GM19328 (cell line): ENCODE results near the gene USP36.
"Not testable (repeated sequence)": the region's sequence is repeated elsewhere in the genome, so short reads cannot be mapped to it uniquely, and the experiment has no call there.

ENCODE experiments used
- ATAC-seq: cut with Tn5 transposase; IDR thresholded peaks from one replicate; pipeline ENCODE4 v1.9.1; 2021; ENCODE audit warnings: mild to moderate bottlenecking, moderate library complexity; ENCODE audit not compliant: unreplicated experiment

Gene USP36

DNA sequence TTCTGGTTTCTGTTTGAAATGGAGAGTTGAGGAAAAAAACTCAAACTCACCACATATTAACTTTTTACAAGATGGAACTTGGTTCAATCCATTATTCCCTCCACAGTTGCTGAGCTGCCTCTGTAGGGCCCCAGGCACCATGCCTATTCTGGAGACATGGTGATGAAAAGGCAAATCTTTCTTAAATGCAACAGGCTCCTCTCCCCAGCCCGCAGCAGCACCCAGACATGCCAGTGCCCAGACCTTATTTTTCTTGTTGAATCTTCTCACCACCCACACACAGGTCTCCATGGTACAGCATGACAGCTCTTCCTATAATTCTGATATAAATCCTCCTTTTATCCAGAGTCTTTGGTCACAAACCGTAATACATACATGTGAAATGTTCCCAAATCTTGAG lies 66.2 kb downstream of the USP36 start:
- no peak for ATAC-seq

DNA sequence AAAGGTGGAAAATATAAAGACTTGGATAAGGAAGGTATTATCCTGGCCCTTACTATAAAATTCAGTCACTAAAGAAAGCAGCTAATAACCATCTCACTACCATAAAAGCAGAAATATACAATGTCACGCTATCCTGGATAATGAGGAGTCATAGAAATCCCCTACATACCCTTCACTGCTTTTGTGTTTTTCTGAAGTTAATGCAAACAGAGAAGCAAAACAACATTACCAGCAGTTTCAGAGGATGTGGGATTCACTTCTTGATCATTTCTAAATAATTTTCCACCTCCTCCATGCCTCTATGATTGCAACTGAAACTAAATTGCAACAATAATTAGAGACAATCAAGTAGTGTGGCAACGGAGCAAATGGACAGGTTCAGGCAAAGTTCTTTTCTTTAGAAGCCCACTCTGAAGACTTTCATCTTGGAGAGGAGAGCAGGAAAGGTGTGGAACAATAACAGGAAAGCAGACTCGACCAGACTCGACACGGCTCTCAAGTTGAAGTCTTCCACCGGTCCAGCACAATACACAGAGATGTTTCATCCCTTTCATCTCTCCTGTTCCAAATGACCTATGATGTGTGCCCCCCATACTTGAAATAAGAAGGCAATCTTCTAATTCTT lies 68.7 kb downstream of the USP36 start:
- ATAC-seq = no peak

DNA sequence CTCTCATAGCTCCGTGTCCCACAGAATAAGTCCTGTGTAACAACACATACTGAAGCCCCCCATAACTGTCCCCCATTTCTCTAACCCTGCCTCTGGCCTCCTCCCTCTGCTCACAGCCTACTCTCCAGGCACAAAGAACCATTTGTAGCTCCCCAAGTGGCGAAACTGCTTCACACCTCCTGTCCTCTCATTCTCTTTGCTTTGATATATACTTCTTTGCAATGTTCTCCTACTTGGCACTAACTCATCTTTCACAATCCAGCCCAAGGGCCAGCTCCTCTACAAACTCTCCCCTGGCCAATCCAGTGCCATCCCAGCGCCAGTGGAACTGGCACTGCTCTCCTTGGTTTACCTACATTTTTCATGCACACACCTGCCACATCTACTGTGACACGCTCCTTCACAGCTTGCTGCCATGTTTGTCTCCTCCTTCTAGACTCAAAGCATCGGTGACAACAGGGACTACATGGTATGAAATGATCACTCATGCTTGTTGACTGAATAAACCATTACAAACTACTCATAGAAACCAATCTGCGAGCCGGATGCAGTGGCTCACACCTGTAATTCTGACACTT lies 71.3 kb downstream of the USP36 start:
- ATAC-seq = no peak

DNA sequence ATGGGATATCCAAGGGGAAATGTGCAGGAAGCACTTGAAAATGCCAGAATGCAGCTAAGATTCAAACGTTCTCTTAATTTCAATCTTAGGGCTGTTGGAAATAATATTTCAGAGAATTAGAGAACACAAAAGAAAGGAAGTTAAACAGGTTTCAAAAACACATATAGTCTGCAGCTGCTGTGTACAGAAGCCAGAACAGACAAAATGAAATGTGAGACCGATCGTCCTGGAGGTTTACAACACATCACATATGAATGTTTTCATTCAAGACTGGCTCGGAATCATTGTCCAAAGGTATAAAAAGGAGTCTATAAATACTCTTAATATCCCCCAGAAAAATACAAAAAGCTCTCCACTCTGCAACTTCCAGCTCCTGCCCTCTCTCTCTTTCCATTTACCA lies 72.8 kb downstream of the USP36 start:
- no peak for ATAC-seq

DNA sequence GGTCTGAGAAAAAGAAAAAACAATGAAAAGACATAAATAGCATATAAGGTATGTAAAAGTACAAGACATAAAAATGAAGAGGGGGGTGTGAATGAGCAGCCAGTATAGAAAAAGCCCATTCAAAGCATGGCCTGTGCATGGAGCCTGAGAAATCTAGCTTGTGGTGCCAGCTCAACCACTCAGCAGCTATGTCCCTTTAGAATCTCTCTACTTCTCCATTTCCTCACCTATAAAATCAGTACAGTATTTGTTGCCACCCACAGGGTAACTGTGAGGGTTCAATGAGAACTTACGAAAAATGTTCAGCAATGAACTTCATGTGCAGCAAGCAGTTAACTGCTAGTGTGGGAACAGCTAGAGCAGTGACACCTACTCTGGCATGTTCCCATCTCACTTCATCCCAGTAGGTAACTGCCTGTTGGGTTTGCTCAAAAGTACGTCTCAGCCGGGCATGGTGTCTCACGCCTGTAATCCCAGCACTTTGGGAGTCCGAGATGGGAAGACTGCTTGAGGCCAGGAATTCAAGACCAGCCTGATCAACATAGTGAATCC lies 73.8 kb downstream of the USP36 start:
- no peak for ATAC-seq

DNA sequence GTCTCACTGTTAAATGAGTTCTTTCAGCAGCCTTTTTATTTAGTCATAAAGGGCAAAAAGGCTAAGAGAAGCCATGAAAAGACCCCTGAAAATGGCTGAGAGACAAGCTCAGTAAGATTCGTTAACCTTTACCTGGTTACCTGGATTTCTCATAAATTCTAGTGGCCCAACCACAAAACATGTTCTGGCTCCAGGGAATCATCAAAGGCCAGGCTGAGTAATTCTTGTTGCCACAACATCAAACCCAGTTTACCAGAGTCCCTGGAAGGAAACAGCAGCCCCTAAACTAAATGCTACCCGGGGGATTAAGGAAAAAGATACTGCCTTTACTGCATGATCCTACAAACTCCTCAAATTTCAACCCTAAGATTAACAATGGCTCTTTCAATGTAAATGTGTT lies 74.4 kb downstream of the USP36 start:
- ATAC-seq = no peak

DNA sequence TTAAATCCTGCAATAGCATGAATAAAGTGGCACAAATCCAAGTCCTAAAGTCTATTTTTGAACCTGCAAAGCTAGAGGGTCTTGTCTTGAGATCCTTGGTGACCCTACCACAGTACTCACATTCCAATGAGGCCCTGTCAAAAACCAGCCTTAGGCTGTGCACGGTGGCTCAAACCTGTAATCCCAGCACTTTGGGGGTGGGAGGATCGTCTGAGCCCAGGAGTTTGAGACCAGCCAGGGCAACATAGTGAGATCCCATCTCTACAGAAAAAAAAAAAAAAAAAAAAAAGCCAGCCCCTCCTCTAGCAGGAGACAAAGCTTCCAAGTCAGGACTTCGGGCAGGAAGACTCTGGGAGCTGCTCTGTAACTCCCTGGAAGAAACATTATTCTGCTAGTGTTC lies 74.8 kb downstream of the USP36 start:
- no peak for ATAC-seq

DNA sequence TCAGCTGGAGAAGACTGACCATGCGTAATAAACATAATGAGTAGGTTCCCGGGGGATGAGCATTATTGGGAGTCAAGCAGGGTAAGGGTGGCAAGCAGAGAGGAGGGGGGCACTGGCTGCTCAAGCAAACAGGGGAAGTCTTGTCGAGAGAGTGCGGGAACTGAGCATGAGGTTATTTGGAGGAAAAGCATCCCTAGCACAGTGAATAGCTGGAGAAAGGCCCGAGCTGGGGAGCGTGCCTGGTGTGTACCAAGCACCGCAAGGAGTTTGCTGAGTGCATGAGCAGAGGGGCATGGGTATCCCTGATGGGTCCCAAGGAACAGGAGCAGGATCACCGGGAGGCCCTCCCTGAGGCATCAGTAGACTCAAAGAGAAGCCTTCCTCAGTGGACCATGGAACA lies 75.7 kb downstream of the USP36 start:
- no peak for ATAC-seq

DNA sequence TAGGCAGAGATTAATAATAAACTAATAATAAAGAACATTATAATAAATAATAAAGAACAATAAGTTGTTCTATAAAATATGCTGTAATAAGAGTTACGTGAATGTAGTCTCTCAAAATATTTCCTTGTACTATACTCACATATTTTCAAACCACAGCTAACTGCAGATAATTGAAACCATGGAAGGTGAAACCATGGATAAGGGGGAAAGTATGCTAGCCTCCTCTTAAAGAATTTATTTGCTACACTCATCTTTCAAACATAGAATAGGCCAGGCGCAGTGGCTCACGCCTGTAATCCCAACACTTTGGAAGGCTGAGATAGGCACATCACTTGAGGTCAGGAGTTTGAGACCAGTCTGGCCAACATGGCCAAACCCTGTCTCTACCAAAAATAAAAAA lies 77.1 kb downstream of the USP36 start:
- ATAC-seq = no peak

DNA sequence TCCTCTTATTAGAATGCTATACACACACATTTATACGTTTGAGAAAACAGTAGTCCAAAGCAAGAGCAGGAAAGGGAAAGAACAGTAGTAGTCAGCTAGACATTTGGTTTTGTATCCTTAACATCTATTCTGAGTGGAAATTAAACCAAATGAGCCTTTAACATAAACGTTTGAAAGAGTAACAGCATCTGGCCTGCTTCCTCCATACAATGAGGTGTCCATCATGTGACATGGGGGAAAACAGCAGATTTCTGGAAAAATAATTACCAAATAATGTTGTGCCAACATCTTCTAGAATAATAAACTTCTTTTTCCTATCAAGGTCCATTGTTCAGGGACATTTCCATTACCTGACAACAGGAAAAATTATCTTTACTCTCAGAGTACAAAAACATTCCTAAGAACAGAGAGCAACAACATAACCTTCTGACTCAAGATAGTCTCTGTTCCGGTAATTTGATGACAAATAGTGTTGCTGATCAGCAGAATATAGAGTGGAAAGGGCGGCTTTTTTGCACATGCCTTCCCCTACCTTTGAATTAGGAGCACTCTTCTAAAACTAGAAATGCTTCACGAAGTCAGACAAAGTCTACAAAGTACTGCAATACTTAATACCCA lies 78.7 kb downstream of the USP36 start:
- ATAC-seq = no peak

DNA sequence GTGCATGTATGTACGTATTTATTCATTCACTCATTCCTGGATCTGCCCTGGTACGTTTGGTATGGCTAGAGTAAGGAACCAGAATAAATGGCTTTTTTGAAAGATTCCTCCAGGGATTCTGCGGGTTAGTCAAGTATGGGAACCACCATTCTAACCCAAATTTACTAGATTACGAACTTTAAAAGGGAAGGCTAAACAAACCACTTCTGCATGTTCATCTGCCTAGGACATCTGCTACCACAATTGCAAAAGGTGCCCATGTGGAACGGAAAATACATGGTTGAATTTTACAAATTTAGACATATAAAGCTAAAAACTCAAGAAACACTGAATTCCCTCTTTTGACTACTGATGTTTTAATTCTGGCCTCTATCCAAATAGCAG lies 80.7 kb downstream of the USP36 start:
- ATAC-seq = no peak

DNA sequence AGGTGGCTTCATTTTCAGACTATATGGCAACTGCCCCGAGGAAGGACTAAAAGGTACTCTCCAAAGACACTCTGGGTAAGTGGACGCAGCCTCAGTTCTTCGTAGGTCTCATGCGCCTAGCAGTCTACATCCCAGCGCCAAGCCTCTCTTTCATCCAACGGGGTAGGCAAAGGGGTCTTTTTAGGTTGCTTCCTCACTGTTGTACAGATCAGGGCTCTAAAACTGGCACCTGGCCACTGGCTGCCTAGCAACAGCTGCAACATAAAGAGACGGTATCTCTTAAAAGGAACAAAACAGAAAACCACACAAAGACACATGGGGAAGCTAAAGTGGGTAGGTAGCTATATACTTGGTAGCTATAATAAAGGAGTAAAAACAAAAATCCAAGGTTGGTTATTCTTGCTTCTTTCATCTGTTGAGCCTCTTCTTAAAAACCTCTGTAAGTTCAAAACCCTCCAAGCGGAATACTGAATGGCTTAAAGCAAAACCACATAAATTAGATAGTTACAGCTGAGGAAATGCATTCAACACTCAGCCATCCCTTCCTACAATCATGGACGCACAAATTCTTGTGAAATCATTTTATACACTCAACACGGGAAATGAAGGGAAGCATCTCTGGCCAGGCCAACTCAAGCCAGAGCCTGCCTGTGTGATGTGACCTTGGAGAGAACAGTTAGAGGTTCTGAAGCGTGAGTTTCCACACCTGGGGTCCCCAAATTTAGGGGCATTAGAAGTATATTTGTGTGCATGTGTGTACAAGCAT lies 81.2 kb downstream of the USP36 start:
- no peak for ATAC-seq

DNA sequence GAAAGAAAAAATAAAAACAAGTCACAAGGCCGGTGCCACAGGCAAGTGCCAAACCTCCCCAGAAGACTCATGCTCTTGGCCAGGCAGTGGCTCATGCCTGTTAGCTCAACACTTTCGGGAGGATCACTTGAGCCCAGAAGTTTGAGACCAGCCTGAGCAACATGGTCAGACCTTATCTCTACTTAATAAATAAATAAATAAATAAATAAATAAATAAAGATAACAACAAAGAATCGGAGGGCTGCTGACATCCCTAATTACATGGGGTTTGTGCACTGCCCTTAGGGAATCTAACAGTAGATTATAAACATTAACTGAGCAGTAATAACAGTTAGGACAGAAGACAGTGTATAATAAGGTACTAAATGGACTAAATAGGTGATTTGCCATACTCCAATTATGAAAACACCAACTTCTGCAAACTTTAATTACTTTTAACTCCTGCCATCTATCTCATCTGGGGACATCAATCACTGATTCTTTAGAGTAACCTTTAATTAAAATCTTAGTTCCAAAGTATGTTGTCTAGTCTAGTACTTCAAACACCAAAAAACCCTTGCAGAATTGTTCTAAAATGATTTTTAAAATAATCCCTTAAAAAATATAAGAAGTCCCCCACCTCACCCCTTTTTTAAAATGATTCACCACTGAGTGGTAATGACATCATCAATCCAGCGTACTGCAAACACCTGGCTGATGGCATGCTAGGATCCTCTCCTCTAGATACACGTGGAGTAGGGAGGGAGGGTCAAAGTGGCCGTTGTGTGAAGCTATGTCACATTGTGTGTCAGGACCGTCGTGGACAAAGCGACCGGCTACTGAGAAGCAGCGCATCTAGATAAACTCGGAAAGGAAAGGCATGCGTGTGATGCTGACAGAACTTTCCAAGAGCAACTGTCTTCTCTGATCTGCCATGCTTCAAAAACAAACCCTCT lies 87.0 kb downstream of the USP36 start:
- no peak for ATAC-seq

DNA sequence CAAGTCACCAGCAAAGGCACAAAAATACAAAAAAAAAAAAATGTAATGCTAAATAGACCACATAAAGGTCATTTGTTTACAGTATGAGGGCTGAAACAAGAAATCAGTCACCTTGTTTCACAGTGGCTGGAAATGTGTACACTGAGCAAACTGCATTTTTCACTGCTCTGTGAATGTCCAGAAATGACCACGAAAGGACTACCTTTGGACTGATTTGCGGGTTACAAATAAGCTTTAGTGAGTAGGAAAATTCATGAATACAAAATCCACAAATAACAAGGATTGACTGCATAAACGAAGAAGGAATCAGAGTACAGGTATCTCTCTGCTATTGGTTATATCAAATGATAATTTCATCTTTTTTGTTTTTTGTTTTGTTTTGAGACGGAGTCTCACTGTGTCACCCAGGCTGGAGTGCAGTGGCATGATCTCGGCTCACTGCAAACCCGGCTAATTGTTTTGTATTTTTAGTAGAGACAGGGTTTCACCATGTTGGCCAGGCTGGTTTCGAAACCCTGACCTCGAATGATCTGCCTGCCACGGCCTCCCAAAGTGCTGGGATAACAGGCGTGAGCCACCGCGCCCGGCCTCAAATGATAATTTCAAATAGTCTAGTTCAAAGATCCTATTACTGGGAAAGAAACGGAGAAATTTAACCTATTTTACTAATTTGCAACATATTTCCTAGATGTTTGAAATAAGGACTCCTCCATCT lies 89.0 kb downstream of the USP36 start:
- ATAC-seq = no peak

DNA sequence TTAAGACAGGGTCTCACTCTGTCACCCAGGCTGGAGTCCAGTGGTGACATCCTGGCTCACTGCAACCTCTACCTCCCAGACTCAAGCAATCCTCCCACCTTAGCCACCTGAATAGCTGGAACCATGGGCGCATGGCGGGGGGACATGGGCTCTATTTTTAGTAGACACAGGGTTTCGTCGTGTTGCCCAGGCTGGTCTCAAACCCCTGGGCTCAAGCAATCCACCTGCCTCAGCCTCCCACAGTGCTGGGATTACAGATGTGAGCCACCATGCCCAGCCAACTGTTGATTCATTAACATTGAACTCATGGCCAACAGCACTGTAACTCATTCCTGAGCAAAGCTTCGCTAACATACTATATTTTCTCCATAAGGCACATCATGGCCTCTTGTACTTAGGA lies 89.6 kb downstream of the USP36 start:
- not testable (repeated sequence) for ATAC-seq

DNA sequence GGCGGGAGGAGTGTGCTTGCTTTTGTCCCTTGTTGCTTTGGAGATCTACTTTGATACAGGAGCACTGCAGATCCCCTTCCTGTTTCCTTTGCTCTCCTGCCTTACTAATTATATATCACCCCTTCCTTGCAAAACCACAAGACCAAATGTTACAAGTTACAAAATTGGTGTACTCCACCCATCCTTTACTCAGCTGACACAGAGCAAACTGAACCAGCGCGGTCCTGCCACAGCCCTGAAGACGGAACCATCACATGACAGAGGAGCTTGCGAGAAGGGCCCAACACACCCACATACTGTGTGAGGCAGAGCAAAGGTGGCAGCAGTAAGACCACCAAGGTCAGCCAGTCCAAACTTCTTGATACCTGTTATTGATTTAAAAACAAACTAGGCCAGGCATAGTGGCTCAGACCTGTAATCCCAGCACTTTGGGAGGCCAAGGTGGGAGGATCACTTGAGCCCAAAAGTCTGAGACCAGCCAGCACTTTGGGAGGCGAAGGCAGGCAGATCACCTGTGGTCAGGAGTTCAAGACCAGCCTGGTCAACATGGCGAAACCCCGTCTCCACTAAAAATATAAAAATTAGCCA lies 91.8 kb downstream of the USP36 start:
- no peak for ATAC-seq

DNA sequence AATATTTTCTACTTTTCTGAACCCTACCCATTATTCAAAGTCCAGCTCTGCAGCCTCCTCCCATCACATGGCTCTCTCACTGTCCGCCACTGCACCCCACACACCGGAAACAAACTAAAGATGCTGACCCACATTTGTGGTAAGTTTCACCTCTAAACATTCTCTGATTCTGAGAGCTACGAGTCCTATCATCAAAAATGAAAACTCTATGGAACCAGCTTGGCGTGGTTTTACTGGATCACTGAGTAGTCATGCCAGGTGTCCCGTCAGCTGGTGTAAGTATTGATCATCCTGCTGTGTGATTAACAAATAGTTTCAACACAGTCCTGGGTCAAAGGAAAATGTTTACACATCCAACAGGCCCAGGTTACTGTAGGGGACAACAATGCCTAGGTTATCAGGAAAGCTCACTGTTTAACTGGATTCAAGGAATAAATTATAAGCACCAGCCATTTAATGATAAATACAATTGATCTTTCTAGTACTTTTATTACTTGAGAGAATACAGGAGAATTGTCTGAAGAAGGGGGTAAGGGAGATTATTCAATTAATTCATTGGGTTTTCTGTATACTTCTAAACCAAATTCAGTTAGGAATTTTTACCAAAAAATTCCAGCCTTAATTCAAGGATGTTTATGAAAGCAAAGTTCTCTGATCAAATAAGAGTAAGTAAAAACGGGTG lies 92.4 kb downstream of the USP36 start:
- ATAC-seq = no peak

DNA sequence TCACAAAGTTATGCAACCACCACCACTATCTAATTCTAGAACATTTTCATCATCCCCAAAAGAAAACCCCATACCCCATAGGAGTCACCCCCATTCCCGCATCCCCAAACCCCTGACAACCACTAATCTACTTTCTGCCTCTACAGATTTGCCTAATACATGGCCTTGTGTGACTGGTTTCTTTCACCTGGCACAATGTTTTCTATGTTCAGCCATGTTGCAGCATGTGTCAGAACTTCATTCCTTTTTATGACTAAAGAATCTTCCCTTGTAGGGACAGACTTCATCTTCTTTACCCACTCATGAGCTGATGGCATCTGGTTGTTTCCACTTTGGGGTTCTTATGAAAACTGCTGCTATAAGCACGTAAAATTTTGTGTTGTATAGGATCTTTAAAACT lies 93.1 kb downstream of the USP36 start:
- ATAC-seq = no peak

DNA sequence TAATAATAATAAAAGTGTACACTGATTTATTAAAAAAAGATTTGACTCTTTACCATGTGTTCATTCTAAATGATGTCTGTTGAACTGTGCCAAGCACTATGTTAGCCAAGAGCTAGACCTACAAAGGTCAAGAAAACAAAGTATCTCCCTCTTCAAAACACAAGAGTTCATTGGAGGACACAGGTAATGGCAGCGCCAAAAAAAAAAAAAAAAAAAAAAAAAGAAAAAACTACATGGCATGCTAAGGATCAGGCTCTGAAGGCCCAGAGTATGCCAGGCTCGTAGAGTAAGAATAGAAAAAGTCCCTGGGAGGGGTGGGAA lies 93.7 kb downstream of the USP36 start:
- no peak for ATAC-seq
